Measurements from ENCODE around the gene HIC1.

HIC1 gene

DNA sequence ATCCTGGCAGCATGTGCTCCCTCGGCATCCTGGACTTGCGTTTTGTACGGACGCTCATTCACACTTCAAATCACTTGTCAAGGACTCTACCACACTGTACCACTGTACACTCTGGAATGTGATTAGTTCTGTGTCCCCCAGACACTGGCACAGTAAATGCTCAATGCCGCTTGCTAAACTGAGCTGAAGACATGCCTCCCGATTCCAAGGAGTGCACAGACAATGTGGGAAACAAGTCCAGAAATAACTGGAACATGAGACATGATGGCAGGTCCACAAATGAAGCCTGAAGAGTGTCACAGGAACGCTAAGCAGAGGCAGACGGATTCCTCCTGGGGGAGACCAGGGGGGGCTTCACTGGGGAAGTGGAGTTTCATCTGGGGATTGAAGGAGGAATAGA is 22.1 kb downstream of the HIC1 start:
- DNase-seq: no peak

DNA sequence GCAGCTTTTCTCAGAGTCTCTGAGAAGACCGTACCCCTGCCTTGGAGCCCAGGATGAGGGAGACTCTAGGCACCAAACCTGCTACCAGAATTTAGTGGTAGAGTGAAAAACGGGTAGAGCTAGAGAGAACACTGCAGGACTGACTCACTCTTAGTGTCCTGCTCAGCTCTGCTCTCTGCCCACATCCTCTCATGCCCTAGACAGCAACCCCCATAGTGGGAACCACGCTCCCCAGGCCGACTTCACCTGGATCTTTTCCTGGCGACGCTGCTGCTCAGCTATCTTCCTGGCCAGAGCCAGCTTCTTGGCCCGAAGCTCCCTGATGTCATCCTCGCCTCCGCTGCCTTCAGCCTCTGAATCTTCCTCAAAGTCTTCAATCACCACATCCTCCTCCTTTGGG is 26.7 kb downstream of the HIC1 start:
- DNase-seq: peak in 1 of 2 donors; percentile 39

DNA sequence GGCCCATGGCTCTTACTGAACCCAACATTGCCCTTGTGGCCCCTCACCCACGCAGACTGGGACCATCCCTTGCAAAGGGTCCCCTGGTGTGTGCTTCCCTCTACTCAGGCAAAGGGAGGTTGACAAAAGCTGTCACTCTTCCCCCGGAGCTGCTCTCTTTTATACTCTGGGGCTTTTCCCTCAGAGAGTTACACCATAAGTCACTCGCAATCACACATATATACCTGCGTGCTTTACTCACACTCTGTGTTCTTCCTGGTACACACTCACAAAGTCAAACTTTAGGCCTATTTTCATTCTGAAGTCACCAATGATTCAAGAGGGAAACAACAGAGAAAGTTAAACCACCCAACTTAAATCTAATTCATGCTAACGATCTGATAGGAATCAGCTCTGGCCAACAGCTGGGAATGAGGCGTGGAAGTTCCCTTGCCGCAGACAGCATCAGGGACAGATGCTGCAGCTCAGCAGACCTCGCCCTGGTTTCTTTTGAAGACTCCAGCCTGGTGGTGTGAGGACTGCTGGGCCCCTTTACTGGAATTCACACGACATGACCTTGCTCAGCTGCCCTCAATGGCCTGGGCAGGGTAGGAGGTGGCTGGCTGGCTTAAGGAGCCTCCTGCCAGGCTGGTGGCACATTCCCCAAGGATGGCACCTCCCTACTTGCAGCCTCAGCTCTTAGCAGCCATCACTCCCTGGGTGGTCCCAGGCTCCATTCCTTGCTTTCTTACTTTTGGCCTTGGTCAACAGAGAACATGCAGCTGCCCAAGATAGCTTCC is 27.3 kb downstream of the HIC1 start:
- no peak for DNase-seq

DNA sequence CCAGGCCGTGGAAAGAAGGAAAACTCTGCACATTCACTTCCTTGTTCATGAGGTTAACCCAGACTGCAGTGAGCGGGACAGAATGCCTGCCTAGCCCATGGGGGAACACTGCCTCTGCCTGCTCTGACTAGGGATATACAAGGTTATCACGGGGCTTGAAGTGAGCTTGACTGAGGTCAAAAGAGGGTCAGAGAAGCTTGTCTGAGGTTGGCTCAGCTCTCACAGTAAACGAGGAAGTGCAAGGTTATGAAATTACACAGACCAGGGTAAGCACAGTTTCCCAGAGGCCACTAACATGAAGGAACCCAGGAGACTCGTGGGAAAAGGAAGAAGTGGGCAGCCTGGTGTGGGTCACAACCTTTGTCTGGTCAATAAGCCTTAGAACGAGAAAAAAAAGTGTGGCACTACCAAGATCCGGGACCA is 28.7 kb downstream of the HIC1 start:
- peak; percentile 97 to 99 for DNase-seq

DNA sequence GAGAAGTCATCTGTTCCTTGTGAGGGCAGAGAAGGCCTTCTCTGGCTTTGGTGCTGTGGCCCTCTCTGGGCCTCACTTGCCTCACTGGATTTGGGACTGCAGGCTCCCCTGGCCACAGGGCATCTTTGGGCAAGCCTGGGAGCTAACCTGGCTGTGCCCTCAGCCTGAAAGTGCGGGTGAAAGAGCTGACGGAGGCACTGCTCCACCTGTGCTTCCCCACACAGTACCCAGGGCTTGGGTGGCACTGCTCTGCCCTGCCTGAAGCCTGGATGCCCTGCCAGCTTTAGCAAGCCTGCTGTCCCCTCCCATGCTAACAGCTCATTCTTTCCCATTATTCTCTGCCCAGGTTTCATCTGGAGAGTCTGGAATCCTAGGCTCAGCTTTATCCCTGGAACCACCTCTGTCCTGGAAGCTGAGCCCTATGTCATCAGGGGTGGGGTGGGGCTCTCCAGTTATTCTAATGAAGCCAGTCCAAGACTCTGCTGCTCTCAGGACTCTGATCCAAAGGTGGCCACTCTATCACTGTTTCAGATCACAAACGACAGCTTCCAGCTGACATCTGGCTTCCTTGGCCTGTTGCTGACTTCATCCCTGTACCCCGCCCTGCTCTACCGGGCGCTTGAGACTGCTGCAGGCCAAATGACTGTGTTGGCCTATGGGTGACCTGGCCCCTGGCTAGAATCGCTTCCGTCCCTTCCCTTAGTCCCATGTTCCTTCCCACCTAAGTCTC is 29.3 kb downstream of the HIC1 start:
- peak in 1 of 2 donors; percentile 23 for DNase-seq

DNA sequence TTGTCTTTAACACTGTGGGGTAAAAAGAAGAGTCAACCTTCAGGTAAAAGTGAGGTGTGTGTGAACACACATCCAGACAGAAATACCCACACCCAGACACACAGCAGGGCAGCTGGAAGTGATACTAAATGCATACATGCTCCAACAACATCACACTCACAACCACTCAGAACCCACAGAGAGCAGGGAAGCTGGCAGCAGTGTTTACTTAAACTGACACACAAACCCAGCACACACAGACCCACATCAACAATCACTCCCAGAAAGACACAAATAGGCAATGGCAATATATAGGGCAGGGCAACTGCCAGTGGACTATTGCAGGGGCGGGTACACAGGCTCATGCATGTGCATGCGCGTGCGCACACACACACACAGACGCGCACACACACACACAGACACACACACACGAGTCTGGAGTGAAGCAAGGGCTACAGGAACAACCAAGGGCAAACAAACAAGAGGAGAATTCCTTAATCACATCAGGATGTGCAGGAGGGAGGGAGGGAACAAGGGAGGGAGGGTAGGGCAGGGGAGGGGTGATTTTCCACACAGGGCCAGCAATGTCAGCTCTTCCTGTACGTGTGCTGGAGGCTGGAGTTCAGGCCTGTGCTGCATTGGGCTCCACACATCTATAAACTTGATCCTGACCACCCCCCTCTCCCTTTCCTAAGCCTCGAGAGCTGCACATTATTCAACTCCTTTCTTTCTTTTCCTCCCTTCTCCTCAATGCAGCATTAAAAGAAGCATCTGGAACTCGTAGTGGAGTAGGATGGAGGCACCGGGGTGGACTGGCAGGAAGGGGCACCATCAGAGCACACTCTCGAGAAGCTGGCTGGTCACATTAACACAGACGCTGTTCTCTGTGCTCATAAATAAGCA is 30.1 kb downstream of the HIC1 start:
- DNase-seq: no peak

DNA sequence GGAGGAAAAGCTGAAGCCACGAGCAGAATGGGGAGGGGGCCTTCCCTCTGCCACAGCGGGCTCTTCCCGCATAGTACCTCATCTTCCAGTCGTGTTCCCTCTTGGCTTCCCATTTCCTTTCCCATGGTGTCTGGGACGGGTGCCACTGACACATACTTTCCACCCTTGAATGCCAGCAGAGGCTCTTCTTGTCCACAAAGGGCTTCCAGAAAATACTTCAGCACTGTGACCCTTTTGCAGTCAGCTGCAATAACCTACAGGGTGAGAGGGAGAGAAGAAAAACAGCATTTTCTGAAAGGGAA is 30.7 kb downstream of the HIC1 start:
- DNase-seq: no peak

DNA sequence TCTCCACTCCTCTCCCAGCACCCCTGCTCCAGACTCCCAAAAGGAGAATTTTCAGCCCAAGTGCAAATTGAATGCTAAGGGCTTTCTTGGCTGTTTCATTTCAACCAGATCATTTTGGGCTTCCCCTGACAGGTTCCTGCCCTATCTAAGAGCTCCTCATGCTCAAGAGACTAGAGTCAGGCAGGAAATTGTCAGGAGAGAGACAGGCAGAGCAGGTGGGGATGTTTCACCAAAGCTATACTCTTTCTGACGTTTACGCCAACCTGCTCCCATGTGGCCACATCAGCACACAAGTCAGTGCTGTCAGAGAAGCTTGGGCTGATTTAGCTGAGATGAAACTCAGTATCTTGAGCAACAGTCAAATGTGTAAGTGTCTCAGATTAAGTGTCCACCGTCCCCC is 31.4 kb downstream of the HIC1 start:
- no peak for DNase-seq

DNA sequence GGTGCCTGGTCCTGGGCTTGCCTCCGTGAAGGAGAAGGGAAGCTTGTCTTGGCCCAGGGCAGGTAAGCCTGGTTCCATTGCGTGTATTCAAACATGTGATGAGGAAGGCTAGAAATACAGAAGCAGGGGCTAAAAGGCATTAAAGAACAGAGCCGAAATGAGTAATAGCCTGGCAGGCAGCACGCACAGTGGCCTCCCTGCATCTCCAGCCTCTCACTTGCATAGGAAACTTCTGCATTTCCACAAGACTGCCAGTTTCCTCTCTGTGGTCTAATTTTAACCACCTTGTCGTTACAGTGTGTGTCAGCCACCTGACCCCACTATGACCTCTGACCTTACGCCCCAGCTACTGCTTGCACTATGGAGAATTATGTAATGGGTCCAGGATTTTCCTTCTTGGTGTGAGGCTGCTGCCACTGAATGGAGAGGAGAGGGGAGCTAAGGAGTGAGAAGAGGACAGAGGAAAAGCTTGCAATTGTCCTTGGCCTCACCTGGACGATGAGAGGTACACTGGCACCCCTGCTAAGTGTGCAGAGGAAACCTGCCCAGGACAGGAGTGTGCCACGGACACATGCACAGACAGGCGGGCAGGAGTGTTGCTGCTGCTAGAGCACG is 32.8 kb downstream of the HIC1 start:
- peak; percentile 96 for DNase-seq

DNA sequence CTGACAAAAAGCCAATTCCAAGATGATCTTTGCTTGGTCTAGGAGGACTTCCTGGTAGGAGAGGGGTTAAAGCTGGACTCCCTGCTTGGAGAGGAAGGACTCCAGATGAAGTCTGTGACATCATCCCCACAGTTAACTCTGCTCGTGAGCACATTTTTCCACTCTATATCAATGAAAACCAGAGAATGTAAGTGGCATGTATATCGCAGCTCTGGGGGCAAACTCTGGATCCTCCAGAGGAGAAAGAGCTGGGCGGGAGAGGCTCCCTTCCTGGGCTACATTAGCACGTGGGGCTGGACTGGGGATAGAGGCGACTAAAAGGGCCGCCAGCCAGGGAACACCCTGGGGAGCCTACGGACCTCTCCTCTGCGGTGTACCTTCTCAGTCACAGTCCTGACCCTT is 34.1 kb downstream of the HIC1 start:
- DNase-seq: peak in 1 of 2 donors; percentile 23

DNA sequence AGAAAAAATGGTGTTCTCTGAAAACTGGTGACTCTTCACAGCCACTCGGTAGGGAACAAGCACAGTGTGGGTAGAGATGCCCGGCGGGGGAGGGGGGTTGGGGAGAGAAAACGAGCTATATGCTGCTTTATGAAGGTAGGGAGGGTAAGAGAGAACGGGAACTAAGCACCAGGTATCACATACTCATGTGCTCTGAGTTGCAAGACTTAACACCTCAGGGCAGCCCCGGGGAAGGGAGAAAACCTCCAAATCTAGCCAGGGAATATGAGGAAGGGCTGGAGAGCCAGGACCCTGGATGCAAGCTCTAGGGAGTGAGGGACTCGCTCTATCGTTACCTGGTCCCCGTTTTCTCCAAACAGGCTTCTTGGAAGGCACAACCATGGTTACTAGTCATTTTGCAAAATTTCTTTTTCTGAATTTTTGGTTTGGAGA is 35.3 kb downstream of the HIC1 start:
- peak in 1 of 2 donors; percentile 52 for DNase-seq

DNA sequence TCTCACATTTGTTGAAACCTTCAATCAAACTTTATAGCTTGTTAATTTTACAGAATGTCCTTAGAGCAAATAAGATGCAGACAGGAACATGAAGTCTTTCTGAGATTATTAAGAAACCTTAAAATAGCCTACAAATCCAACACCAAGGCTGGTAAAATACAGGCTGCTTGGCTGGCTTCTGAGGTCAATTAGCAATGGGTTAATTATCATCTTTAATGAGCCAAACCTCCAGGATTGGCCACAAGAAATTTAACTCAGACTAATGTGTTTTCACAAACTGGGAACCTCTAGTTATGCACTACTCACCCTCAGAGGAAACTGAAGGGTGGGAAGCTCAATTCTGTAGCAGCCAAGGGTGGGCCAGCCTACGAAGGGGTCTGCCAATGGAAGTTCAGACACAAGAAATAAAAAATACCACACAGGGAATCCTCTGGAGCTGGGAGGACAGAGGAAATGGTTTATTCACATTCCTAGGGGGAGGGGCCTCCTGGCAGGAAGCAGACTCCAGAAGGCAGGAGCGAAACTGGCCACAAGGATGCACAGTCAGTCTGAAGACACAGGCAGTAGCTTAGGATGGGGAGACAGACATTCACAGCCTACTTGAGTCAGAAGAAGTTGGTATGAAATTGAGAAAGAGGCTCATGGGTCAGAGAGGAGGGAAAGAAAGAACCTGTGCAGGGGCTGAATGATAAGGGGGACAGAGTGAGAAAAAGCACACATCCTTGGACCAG is 36.1 kb downstream of the HIC1 start:
- DNase-seq: no peak

DNA sequence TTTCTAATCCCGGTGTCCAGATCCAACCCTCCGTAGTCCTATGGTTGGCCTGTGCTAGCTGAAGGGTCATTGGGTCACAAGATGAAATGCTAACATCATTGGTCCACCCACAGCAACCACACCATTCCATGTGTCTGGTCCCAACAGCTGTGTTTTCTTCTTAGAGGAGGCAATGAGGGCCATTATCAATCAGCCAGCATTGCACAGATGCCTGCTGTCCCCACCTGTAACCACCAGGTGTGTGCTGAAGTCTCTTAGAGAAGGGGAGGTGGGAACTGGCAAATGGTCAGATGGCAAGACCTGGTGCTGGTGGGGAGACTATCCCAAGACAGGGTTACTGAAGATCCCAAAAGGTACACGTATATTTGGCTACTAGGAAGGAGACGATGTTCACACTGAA is 37.4 kb downstream of the HIC1 start:
- no peak for DNase-seq

DNA sequence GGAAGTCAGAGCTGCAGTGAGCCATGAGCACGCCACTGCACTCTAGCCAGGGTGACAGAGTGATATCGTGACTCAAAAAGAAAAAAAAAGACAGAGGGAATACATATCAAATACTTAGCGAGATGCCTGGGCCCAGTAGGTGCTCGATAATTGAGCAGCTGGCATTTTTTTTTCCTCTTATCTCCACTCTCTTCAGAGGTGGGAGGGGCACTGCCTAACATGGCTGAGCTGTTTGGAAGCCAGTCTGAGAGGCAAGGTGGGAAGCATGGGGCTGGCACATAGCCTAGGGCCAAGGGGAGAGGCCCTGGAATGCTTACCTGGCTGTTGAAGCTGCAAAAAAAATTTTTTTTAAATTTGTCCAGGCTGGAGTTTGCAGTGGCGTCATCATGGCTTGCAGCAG is 38.4 kb downstream of the HIC1 start:
- no peak for DNase-seq

DNA sequence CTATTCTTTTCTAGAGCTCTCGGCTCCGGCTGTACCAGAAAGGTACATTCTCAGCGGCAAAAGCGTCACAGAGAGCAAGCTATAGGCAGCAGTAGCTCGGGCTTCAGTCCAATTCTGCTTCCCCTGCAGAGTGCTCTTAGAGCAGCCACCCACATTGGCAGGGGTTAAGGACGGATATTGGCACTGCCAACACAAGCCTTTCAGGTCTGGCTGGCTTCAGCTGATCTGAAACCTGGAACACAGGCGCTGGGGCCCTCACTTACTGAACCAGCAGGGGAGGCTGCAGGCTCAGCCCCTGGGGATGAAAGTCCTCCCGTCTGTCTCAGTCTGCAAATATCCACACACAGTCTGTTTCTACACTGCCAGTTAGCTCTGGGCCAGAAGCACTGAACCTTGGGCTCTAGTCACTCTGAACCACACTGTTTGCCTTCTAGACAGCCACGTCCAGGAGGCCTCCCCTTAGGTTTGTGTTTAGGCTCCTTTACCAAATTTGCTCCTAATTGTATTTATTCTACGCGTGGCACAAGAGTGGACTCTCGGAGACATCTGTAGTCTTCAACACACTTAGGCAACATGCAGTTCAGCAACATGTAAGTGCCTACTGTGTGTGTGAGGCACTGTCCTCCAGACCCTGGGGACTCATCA is 40.1 kb downstream of the HIC1 start:
- DNase-seq: no peak

DNA sequence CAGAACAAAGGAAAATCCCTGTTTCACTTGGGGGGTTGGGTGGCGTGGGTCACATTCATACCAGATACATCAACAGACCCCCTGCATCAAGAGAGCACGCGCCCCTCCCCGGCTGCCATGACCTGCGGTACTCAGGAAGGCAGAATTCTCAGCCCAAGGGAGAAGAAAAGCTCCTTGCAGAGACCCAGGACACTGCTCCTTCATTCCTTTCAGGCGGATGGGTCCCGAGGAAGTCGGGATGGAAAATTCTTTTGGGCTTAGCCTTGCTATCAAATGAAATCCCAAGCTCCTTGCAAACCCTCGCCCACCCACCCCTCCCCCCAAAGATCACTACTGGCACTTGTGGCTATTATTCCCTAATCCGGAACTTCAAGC is 40.6 kb downstream of the HIC1 start:
- no peak for DNase-seq

DNA sequence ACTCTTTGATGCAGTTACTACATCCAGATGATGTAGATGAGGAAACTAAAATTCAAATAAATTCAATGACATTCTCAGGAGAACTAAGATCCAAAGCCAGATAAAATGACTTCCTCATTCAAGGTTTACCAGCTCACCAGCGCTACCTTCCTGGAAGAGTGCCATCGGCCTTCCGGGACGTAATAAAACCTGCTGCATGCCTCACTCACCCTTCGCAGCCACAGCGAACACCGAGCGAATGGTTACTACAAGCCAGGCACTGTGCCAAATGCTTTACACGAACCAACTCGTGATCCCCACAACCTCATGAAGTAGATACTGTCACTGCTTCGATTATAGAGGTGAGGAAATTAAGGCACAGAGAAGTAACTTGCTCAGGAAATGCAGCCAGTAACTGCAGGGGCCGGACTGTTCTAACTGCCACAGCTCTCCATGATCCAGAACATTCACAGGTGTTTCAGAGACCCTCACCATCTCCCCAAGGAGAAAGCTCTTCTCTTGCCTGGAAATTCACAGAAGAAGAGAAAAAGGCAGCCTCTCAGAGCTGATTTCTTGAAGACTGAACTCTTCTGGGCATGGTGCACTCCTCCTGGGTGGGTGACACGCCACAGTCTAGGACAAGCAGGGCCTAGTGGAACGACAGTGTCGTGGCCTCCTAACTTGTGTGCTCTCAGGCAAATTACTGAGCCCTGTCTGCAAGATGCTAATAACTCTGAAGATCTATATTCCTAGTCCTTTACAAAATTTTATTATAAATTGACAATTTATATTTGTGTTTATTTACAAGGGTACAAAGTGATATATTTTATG is 46.8 kb downstream of the HIC1 start:
- peak; percentile 30 to 67 for DNase-seq

DNA sequence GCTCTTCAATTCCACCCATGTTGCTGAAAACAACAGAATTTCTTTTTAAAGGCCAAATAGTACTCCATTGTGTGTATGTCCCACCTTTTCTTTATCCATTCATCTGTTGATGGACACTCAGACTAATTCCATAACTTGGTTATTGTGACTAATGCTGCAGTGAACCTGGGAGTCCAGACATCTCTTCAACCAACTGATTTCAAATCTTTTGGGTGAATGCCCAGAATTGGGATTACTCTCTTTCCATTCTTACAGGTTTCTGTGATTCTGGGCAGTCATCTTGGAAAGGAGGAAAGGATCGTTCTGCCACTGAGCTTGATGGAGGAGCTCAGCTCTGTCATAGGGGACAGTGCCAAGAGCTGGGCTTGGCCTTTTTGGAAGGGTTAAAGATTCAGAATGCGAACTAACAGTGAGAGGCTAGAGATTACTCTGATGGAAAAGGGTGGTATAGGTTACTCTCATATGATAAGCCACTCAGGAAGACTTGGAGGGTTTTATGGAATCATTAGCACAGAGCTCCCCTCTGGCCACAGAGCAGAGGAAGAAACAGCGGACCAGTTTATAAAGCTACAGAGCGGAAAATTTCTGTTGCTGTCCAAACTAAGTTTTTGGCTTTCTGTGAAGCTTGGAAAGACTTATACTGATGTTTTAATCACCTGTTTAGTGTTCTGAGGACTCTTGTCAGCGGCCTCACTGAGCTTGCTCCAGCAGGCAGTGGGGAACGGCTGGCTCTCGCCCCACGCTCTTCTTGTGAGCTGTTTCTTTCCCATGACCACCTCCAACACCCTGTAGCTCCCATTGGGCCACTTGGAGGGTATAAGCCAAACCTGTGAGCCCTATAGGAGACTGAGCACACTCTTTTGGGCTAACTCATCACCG is 48.3 kb downstream of the HIC1 start:
- no peak for DNase-seq

DNA sequence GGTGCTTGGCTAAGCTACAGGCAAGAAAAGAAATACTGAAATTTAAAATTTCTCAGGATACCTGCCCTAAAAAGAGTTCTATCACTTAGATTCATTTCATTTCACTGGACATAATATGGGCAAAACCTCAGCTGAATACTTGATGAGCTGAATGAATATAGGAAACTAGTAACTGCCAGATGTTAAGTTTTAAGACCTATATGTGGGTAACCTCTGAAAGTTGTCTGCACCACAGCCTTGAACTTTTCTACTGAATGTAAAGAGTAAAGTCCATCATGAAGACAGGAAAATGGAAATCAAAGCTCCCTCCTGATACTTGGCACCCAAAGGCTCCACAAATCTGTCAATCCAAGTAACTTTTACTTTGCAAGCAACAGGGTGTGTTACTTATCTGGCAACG is 50.8 kb downstream of the HIC1 start:
- no peak for DNase-seq

All from inflammatory macrophage (primary cell).